ENCODE results near the gene ZNF771. TPM values are rescaled to one million over a fixed set of nuclear protein-coding genes. Genes with fewer than 3 reads are reported as not detected.

ZNF771 gene
- total RNA-seq, 4 donors from 2014 or later, result 3.7 to 15.1 (median 7.0) TPM

GRCh38 chr16:30428055-30428454, 20.6 kb downstream of the ZNF771 start:
- DNase-seq, result no peak
- intact Hi-C loops (cut with DNase I), result no loop called here
- Histone ChIP-seq H3K9me3 (no peaks in the 10 kb centered on the region), H3K4me3 (no peak overlapping the region), H3K27me3 (no peaks in the 10 kb centered on the region), H3K4me1 (peaks cover 12 to 33% (median 17%) of the 10 kb centered on the region in 3 donors), H3K36me3 (peaks cover 0 to 52% (median 16%) of the 10 kb centered on the region in 3 donors), H3K27ac (no peak overlapping the region)
- TF ChIP-seq CTCF (IDR thresholded peaks at IDR 0.05) (no peak), POLR2A (IDR thresholded peaks at IDR 0.05) (no peak)
- WGBS, 2 donors, result 87 to 88% methylated on average over 4 of the region's 4 CpGs

GRCh38 chr16:30429418-30429677, 21.9 kb downstream of the ZNF771 start:
- H3K27ac ChIP-seq, result peak overlapping the region; percentile 83 to 91 (median 86)
- peaks cover 12 to 33% (median 17%) of the 10 kb centered on the region in 3 donors for H3K4me1 ChIP-seq
- H3K9me3 ChIP-seq, result no peaks in the 10 kb centered on the region
- 3 to 4% methylated on average over 10 of the region's 11 CpGs for WGBS, 2 donors
- peak overlapping the region; percentile 52 to 77 (median 76) for H3K4me3 ChIP-seq
- H3K27me3 ChIP-seq, result no peaks in the 10 kb centered on the region
- peaks cover 0 to 39% (median 5%) of the 10 kb centered on the region in 3 donors for H3K36me3 ChIP-seq
- TF ChIP-seq POLR2A (IDR thresholded peaks at IDR 0.05), result no peak
- no peak for TF ChIP-seq CTCF (IDR thresholded peaks at IDR 0.05)
- no peak for DNase-seq
- intact Hi-C loops (cut with DNase I), result no loop called here

- H3K27ac ChIP-seq, result peak within 1 kb of the TSS; percentile 83 to 91 (median 86)
- H3K4me3 ChIP-seq, result peak within 1 kb of the TSS; percentile 52 to 77 (median 76)
- H3K9me3 ChIP-seq, result no peaks in the 10 kb centered on the region
- no peaks in the 10 kb centered on the region for H3K27me3 ChIP-seq
- peaks cover 12 to 33% (median 17%) of the 10 kb centered on the region in 3 donors for H3K4me1 ChIP-seq
- DNase-seq, result peak; percentile 80
- intact Hi-C loops (cut with DNase I), result loop anchor here (10.0 kb wide), 1 partner anchor 205 kb away; no protein-coding TSS in a partner anchor
- 0 to 1% methylated on average over 8 to 14 of the region's 49 CpGs for WGBS, 2 donors
- TF ChIP-seq POLR2A (IDR thresholded peaks at IDR 0.05), result peak in 2 of 4 donors; percentile 13 to 20
- TF ChIP-seq CTCF (IDR thresholded peaks at IDR 0.05), result peak; percentile 61 to 97 (median 92)
- peaks cover 0 to 34% (median 5%) of the 10 kb centered on the region in 3 donors for H3K36me3 ChIP-seq
These were observed 22.4 kb downstream of the ZNF771 start, which contains the start of gene DCTPP1 for GRCh38 chr16:30429678-30430427. Gene DCTPP1, minus strand, starts transcription at chr16:30430030. Its CDS starts 50 bp downstream, at chr16:30429980.

- TF ChIP-seq CTCF (IDR thresholded peaks at IDR 0.05), result no peak
- no peak for TF ChIP-seq POLR2A (IDR thresholded peaks at IDR 0.05)
- Histone ChIP-seq H3K27ac (peak overlapping the region; percentile 83 to 91 (median 86)), H3K4me3 (peak overlapping the region in 3 of 4 donors; percentile 76 to 77 (median 77)), H3K9me3 (no peaks in the 10 kb centered on the region), H3K4me1 (peaks cover 12 to 32% (median 17%) of the 10 kb centered on the region in 3 donors), H3K36me3 (peaks cover 0 to 28% (median 5%) of the 10 kb centered on the region in 3 donors), H3K27me3 (no peaks in the 10 kb centered on the region)
- DNase-seq, result no peak
- intact Hi-C loops (cut with DNase I), result loop anchor here (10.0 kb wide), 1 partner anchor 204 kb away; no protein-coding TSS in a partner anchor
- WGBS, 2 donors, result 54 to 77% methylated on average over 7 to 17 of the region's 19 CpGs
These were observed 23.1 kb downstream of the ZNF771 start for GRCh38 chr16:30430428-30430970.

- no peak overlapping the region for H3K4me3 ChIP-seq
- intact Hi-C loops (cut with DNase I), result loop anchor here (10.0 kb wide), 1 partner anchor 200 kb away; no protein-coding TSS in a partner anchor
- peaks cover 6 to 17% (median 7%) of the 10 kb centered on the region in 3 donors for H3K4me1 ChIP-seq
- H3K27ac ChIP-seq, result no peak overlapping the region
- DNase-seq, result no peak
- H3K9me3 ChIP-seq, result no peaks in the 10 kb centered on the region
- no peaks in the 10 kb centered on the region for H3K27me3 ChIP-seq
- H3K36me3 ChIP-seq, result no peaks in the 10 kb centered on the region
- no peak for TF ChIP-seq CTCF (IDR thresholded peaks at IDR 0.05)
- TF ChIP-seq POLR2A (IDR thresholded peaks at IDR 0.05), result no peak
- 38 to 43% methylated on average over 4 of the region's 4 CpGs for whole genome bisulfite sequencing, 2 donors
These were observed 27.4 kb downstream of the ZNF771 start for GRCh38 chr16:30434852-30435251.

Measured in esophagus squamous epithelium (tissue), 5 donors.